Heart left ventricle (tissue), 16 donors: ENCODE measurements around the gene HDLBP. TPM values are rescaled to one million over a fixed set of nuclear protein-coding genes. Genes with fewer than 3 reads are reported as not detected.

ENCODE experiments used
- ATAC-seq, 4 donors: fragments of 200-7000 bp; cut with Tn5 transposase; one replicate each; pipeline ENCODE4 v1.9.1; 2020 to 2022; ENCODE audit warnings: moderate library complexity in 4 of 4, mild to moderate bottlenecking in 3 of 4, moderate number of reproducible peaks in 1 of 4
- DNase-seq, 5 donors: peaks; one replicate each; pipeline ENCODE4 v3.0.0-alpha.2; 2020
- H3K27ac ChIP-seq, 12 donors: fragments of 200-600 bp; sonication (generic) in 4 of 12; one replicate each; pipeline versions ENCODE4 v1.5.0 to v1.8.0; 2016 to 2022; ENCODE audit warnings: mild to moderate bottlenecking in 2 of 12
- H3K27me3 ChIP-seq, 9 donors: fragments of 200-600 bp; sonication (generic) in 2 of 9; one replicate each; pipeline versions ENCODE4 v1.5.1 to v1.8.0; 2016 to 2022; ENCODE audit warnings: mild to moderate bottlenecking in 3 of 9
- H3K36me3 ChIP-seq, 9 donors: fragments of 200-600 bp; sonication (generic) in 2 of 9; one replicate each; pipeline versions ENCODE4 v1.5.0 to v1.8.0; 2018 to 2022; ENCODE audit warnings: mild to moderate bottlenecking in 2 of 9
- H3K4me1 ChIP-seq, 12 donors: fragments of 200-600 bp; sonication (generic) in 4 of 12; one replicate each; pipeline versions ENCODE4 v1.5.0 to v1.8.0; 2016 to 2022; ENCODE audit warnings: mild to moderate bottlenecking in 3 of 12
- H3K4me3 ChIP-seq, 12 donors: fragments of 200-600 bp; sonication (generic) in 4 of 12; one replicate each; pipeline versions ENCODE4 v1.5.0 to v1.8.0; 2017 to 2022; ENCODE audit warnings: mild to moderate bottlenecking in 9 of 12, moderate library complexity in 4 of 12
- H3K9me3 ChIP-seq, 12 donors: fragments of 200-600 bp; sonication (generic) in 4 of 12; one replicate each; pipeline versions ENCODE4 v1.5.0 to v1.8.0; 2016 to 2022; ENCODE audit warnings: mild to moderate bottlenecking in 1 of 12
- POLR2A ChIP-seq, 2 donors: fragments of 450-650 bp; IDR thresholded peaks; one replicate each; pipeline ENCODE4 v1.6.1; 2017; ENCODE audit warnings: antibody characterized with exemption in 2 of 2, mild to moderate bottlenecking in 2 of 2, moderate library complexity in 2 of 2
- WGBS, 4 donors: extraction: QIAGEN DNeasy Blood & Tissue Kit in 2 of 4; methylation state at CpG; one replicate each; pipeline versions ENCODE4 v1.1.5 to v1.1.7; 2013 to 2018; 5-methylcytosine and 5-hydroxymethylcytosine counted together
- intact Hi-C, 10 donors: fragments of 100-400 bp; cut with DNase I; formaldehyde crosslinking; loops; one replicate each; pipeline versions ENCODE4 v1.11.1 to v1.14.2; 2022
- polyA plus RNA-seq, 2 donors: library from polyadenylated mRNA; stranded (reverse); fragments of 200-250 nt; gene quantifications; one replicate each; pipeline ENCODE4 v1.2.3, GENCODE V29; 2013
- total RNA-seq, 9 donors: library from RNA; depleted of rRNA in 2 of 9; stranded (reverse); fragments of >200 nt in 2 of 9; fragmentation: NEBNext Ultra II Directional in 3 of 9; extraction: Animal tissue kit (Norgen Biotek cat#: 25700) in 3 of 9; gene quantifications; one replicate each; pipeline versions ENCODE4 v1.1.0 to v1.2.4, GENCODE V29; 2016 to 2023
- TF ChIP-seq, protein P1 (sequence below), 12 donors: fragments of 200-600 bp; sonication (generic) in 4 of 12; IDR thresholded peaks; one replicate each; pipeline versions ENCODE4 v1.5.0 to v1.8.0; 2018 to 2022; ENCODE audit warnings: antibody characterized with exemption in 12 of 12, mild to moderate bottlenecking in 5 of 12
- donor health status: ischemic (EF 13 %, LVEDD 7.1; RV severe dilation, severe dysfunction).
- donor health status: healthy with polysubstance abuse.
- donor health status: DM: no; HTN: yes; CAD: no.
- donor health status: DM: no; HTN: no; CAD: no.
- donor health status: ischemic (EF 25% LVEDD 6.9; RV normal size, moderate dysfunction).
- donor health status: ischemic (EF 25% LVEDD 5.7; RV mildly dilated, moderate dysfunction).
- donor health status: healthy.
- donor health status: DM: yes; HTN: yes; CAD: no.
- donor health status: ischemic (EF 35%, LVEDD 5.7; RV mildly dilated, moderate dysfunction).
- donor health status: nonischemic (EF 11% LVEDD 7.7; RV severe dilation, severe dysfunction).
- donor health status: DM: yes; HTN: yes; CAD: no.
- donor health status: PGD.
- donor health status: ischemic (EF 29% LVEDD 5.4; RV normal size, mild dysfunction).
- donor health status: nonischemic (EF 23%, LVEDD 6.1; RV moderate dilation, normal function).

Gene HDLBP
- total and polyA plus RNA-seq, 11 donors = 220 to 407 (median 343) TPM

DNA sequence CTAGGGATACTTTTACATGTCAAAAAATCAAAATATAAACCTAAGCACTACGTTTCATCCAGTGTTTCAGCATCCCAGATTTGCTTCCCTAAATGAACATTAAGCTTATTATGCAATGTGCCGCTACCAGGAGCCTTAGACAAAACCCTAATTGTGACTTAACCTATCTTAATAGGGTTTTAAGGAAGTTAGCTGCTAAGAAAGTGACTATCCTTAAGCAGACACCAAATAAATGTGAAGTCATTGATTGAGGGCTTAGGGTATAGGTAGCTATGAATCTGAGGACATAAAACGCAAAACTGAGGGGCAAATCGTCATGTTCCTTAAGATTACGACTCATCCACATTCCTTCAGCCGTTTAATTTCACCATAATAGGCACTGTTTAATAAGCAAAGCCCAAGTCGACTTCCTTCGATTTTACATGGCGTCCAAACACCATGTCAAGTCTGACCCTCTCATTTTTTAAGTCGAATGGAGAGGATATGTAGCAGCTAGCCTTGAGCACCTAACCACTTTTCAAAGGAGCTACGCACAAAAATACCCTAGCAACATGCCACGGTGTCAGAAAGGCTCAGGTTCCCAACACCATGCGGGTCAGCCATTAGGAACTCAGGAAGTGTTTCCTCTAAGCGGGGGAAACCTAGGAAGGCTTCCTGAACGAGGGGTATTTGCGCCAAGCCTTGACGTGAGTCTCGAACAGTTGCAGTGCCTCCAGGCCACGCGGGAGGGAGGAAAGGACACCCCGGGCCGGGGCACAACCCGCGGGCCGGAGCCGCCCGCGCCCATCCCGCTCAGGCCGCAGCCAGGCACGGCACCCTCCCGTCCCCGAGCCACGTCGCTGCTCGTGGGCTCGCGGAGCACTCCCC is 1.0 kb downstream of the HDLBP start:
- Histone ChIP-seq H3K27ac (peak overlapping the region; percentile 92 to 100 (median 99)), H3K9me3 (no peaks in the 10 kb centered on the region), H3K27me3 (no peaks in the 10 kb centered on the region), H3K4me1 (peaks cover 3 to 80% (median 50%) of the 10 kb centered on the region in 12 donors), H3K36me3 (peaks cover 0 to 7% (median 0%) of the 10 kb centered on the region in 9 donors), H3K4me3 (peak overlapping the region; percentile 49 to 93 (median 82))
- intact Hi-C loops = loop anchor here in 9 of 10 donors (1.0 to 5.0 kb wide), 8 partner anchors 38 to 43 kb away; partner anchors contain the start of gene FARP2 (in 3 of the 9)
- ATAC-seq (no peak), DNase-seq (no peak)
- TF ChIP-seq, protein P1, sequence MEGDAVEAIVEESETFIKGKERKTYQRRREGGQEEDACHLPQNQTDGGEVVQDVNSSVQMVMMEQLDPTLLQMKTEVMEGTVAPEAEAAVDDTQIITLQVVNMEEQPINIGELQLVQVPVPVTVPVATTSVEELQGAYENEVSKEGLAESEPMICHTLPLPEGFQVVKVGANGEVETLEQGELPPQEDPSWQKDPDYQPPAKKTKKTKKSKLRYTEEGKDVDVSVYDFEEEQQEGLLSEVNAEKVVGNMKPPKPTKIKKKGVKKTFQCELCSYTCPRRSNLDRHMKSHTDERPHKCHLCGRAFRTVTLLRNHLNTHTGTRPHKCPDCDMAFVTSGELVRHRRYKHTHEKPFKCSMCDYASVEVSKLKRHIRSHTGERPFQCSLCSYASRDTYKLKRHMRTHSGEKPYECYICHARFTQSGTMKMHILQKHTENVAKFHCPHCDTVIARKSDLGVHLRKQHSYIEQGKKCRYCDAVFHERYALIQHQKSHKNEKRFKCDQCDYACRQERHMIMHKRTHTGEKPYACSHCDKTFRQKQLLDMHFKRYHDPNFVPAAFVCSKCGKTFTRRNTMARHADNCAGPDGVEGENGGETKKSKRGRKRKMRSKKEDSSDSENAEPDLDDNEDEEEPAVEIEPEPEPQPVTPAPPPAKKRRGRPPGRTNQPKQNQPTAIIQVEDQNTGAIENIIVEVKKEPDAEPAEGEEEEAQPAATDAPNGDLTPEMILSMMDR (IDR thresholded peaks at IDR 0.05) = no peak
- no peak for TF ChIP-seq POLR2A (IDR thresholded peaks at IDR 0.05)
- 6 to 14% (median 10%) methylated on average over 19 to 38 of the region's 38 CpGs for WGBS, 4 donors

DNA sequence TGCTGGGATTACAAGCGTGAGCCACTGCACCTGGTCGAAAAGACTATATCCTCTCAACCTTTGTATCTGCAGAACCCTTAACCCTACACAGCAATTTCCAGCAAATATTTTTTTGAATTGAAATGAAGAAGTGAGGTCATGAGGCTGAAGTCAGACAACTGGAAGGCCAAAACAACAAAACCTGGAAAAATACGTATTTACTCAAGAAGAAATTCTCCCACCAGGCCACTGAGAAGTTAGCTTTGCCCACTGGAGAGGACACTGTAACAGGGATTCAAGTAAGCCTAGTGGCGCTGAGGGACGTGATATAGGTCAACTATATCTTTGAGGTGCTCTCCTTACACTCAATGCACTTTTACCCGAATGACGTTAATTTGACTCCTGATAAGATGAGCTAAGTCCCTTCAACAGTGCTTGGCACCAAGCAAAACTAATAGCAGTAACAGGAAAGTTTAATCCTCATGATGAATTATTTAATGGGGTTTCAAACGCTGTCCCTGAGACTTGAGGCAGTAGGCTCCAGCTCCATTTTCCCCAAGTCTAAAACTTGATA is 1.9 kb downstream of the HDLBP start:
- Histone ChIP-seq H3K4me1 (peaks cover 3 to 80% (median 49%) of the 10 kb centered on the region in 12 donors), H3K9me3 (no peaks in the 10 kb centered on the region), H3K27ac (peak overlapping the region in 3 of 12 donors; percentile 98 to 100 (median 99)), H3K36me3 (peaks cover 0 to 7% (median 0%) of the 10 kb centered on the region in 9 donors), H3K27me3 (no peaks in the 10 kb centered on the region), H3K4me3 (peak overlapping the region in 5 of 12 donors; percentile 64 to 93 (median 87))
- TF ChIP-seq POLR2A (IDR thresholded peaks at IDR 0.05) = no peak
- TF ChIP-seq, protein P1 (IDR thresholded peaks at IDR 0.05) = no peak
- no peak for DNase-seq
- no peak for ATAC-seq
- 79 to 92% (median 86%) methylated on average over 8 of the region's 8 CpGs for WGBS, 4 donors
- intact Hi-C loops = loop anchor here in 2 of 10 donors (2.0 kb wide), 3 partner anchors 39 to 43 kb away; partner anchors contain the start of gene FARP2 (in 1 of the 2)

DNA sequence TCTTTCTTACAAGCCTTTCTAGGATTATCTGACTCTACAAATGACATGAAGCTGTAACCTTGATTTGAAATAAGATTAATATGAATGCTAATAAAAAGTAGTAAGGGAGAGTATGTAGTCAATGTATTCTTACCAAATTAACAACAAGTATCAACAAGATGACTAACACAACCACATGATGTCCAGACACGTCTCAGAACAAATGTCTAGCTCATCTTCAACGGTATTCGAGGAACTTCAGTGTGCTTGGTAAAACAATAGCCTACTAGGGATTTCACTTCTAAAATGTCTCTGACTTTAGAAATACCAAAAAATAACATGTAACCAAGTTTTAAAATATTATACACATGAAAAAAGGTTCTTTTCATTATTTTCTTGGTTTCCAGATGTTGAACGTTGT is 3.4 kb downstream of the HDLBP start:
- H3K9me3 ChIP-seq = no peaks in the 10 kb centered on the region
- peaks cover 0 to 65% (median 37%) of the 10 kb centered on the region in 12 donors for H3K4me1 ChIP-seq
- 73 to 78% (median 76%) methylated on average over 4 of the region's 4 CpGs for WGBS, 4 donors
- DNase-seq = no peak
- no peaks in the 10 kb centered on the region for H3K27me3 ChIP-seq
- no peaks in the 10 kb centered on the region for H3K36me3 ChIP-seq
- TF ChIP-seq POLR2A (IDR thresholded peaks at IDR 0.05) = no peak
- TF ChIP-seq, protein P1 (IDR thresholded peaks at IDR 0.05) = no peak
- H3K4me3 ChIP-seq = no peak overlapping the region
- intact Hi-C loops = no loop called here
- no peak overlapping the region for H3K27ac ChIP-seq
- ATAC-seq = no peak
